SH-SY5Y (cell line): ENCODE data around the gene PRDM16.

Experiments used
- GATA2 ChIP-seq: IDR thresholded peaks from 2 replicates; pipeline ENCODE4 v1.6.1; 2011; ENCODE audit warnings: mild to moderate bottlenecking, low read depth, low read length
- GATA3 ChIP-seq: IDR thresholded peaks from 2 replicates; pipeline ENCODE4 v1.6.1; 2011; ENCODE audit warnings: low read depth, mild to moderate bottlenecking, low read length, moderate library complexity

GRCh38 chr1:3429320-3429719 is 360.3 kb downstream of the PRDM16 start:
- TF ChIP-seq GATA2 (no peak), GATA3 (no peak)
